Stimulated activated naive CD8-positive, alpha-beta T cell treated with anti-CD3 and anti-CD28 coated beads, Interleukin-15, amount 100 ng/mL, for 72 hours (primary cell): Measurements from ENCODE around the gene MANSC1.
A peak's percentile ranks its signal among the peaks of the same experiment; 100 is the strongest.

ENCODE experiments used
- ATAC-seq: fragments of 150-1000 bp; cut with Tn5 transposase; 2 replicates; pipeline ENCODE4 v1.10.0; 2021; ENCODE audit warnings: mild to moderate bottlenecking, moderate library complexity
- DNase-seq, 2 donors: peaks; one replicate each; pipeline ENCODE4 v3.0.0; 2021 to 2022
- H3K27ac Mint-ChIP-seq, 2 donors: one replicate each; pipeline ENCODE4 v1.8.0; 2022; ENCODE audit warnings: mild to moderate bottlenecking in 2 of 2, mixed read lengths in 2 of 2, moderate library complexity in 2 of 2
- H3K27me3 Mint-ChIP-seq: one replicate; pipeline ENCODE4 v1.8.0; 2022; ENCODE audit warnings: mixed read lengths
- H3K4me1 Mint-ChIP-seq: one replicate; pipeline ENCODE4 v1.8.0; 2022; ENCODE audit warnings: mild to moderate bottlenecking, mixed read lengths
- H3K4me3 Mint-ChIP-seq, 2 donors: one replicate each; pipeline ENCODE4 v1.8.0; 2022; ENCODE audit warnings: mild to moderate bottlenecking in 2 of 2, mixed read lengths in 2 of 2, moderate library complexity in 1 of 2
- H3K9me3 Mint-ChIP-seq, 2 donors: one replicate each; pipeline ENCODE4 v1.8.0; 2022; ENCODE audit warnings: mixed read lengths in 2 of 2

Gene MANSC1

GRCh38 chr12:12349711-12350665 lies at the start of gene MANSC1:
TSS of gene MANSC1 (minus strand) at chr12:12350242. CDS start at chr12:12343314, 6,928 bp downstream.
- H3K27me3 Mint-ChIP-seq, result no peaks in the 10 kb centered on the region
- H3K27ac Mint-ChIP-seq, result peak within 1 kb of the TSS in 1 of 2 donors; percentile 12
- peak within 1 kb of the TSS; percentile 70 to 72 for H3K4me3 Mint-ChIP-seq
- DNase-seq, result peak; percentile 42 to 49
- H3K9me3 Mint-ChIP-seq, result peaks cover 0 to 6% of the 10 kb centered on the region in 2 donors
- H3K4me1 Mint-ChIP-seq, result peaks cover 16% of the 10 kb centered on the region
- peak; percentile 90 for ATAC-seq

- ATAC-seq (no peak), DNase-seq (no peak)
- Mint-ChIP-seq H3K27me3 (no peaks in the 10 kb centered on the region), H3K9me3 (peaks cover 6 to 13% of the 10 kb centered on the region in 2 donors), H3K4me1 (peaks cover 31% of the 10 kb centered on the region), H3K4me3 (no peak overlapping the region), H3K27ac (peak overlapping the region in 1 of 2 donors; percentile 20)
These were observed 49.1 kb upstream of the MANSC1 start for GRCh38 chr12:12399161-12399560.

GRCh38 chr12:12398026-12398859 lies 48.2 kb upstream of the MANSC1 start:
- peaks cover 22% of the 10 kb centered on the region for H3K4me1 Mint-ChIP-seq
- H3K27me3 Mint-ChIP-seq, result no peaks in the 10 kb centered on the region
- H3K27ac Mint-ChIP-seq, result peak overlapping the region in 1 of 2 donors; percentile 77
- ATAC-seq (no peak), DNase-seq (no peak)
- no peak overlapping the region for H3K4me3 Mint-ChIP-seq
- H3K9me3 Mint-ChIP-seq, result peaks cover 6 to 13% of the 10 kb centered on the region in 2 donors

GRCh38 chr12:12397184-12397583 lies 47.1 kb upstream of the MANSC1 start:
- no peak for ATAC-seq
- DNase-seq, result no peak
- H3K9me3 Mint-ChIP-seq, result peaks cover 6 to 13% of the 10 kb centered on the region in 2 donors
- H3K27me3 Mint-ChIP-seq, result no peaks in the 10 kb centered on the region
- no peak overlapping the region for H3K4me3 Mint-ChIP-seq
- peaks cover 15% of the 10 kb centered on the region for H3K4me1 Mint-ChIP-seq
- H3K27ac Mint-ChIP-seq, result no peak overlapping the region

GRCh38 chr12:12396694-12397093 lies 46.7 kb upstream of the MANSC1 start:
- DNase-seq, result no peak
- Mint-ChIP-seq H3K4me3 (no peak overlapping the region), H3K4me1 (peaks cover 15% of the 10 kb centered on the region), H3K27ac (no peak overlapping the region), H3K9me3 (peaks cover 6 to 13% of the 10 kb centered on the region in 2 donors), H3K27me3 (no peaks in the 10 kb centered on the region)
- no peak for ATAC-seq

- H3K4me3 Mint-ChIP-seq, result no peak overlapping the region
- no peak for ATAC-seq
- H3K27ac Mint-ChIP-seq, result no peak overlapping the region
- H3K4me1 Mint-ChIP-seq, result peaks cover 8% of the 10 kb centered on the region
- no peaks in the 10 kb centered on the region for H3K27me3 Mint-ChIP-seq
- no peak for DNase-seq
- peaks cover 0 to 5% of the 10 kb centered on the region in 2 donors for H3K9me3 Mint-ChIP-seq
These were observed 43.1 kb upstream of the MANSC1 start for GRCh38 chr12:12393171-12393570.

- Mint-ChIP-seq H3K4me1 (peaks cover 10% of the 10 kb centered on the region), H3K4me3 (no peak overlapping the region), H3K9me3 (peaks cover 0 to 5% of the 10 kb centered on the region in 2 donors), H3K27ac (no peak overlapping the region), H3K27me3 (no peaks in the 10 kb centered on the region)
- no peak for DNase-seq
- no peak for ATAC-seq
These were observed 42.4 kb upstream of the MANSC1 start for GRCh38 chr12:12392413-12392812.

GRCh38 chr12:12387501-12387900 lies 37.5 kb upstream of the MANSC1 start:
- Mint-ChIP-seq H3K27ac (no peak overlapping the region), H3K27me3 (no peaks in the 10 kb centered on the region), H3K9me3 (no peaks in the 10 kb centered on the region), H3K4me1 (peaks cover 27% of the 10 kb centered on the region), H3K4me3 (no peak overlapping the region)
- DNase-seq, result no peak
- ATAC-seq, result no peak

GRCh38 chr12:12384571-12385340 lies 34.7 kb upstream of the MANSC1 start:
- Mint-ChIP-seq H3K27me3 (no peaks in the 10 kb centered on the region), H3K4me3 (peak overlapping the region; percentile 45 to 68), H3K9me3 (peaks cover 0 to 11% of the 10 kb centered on the region in 2 donors), H3K4me1 (peaks cover 37% of the 10 kb centered on the region), H3K27ac (peak overlapping the region; percentile 48 to 77)
- peak; percentile 97 for ATAC-seq
- peak; percentile 15 to 76 for DNase-seq

- no peak for DNase-seq
- H3K27me3 Mint-ChIP-seq, result no peaks in the 10 kb centered on the region
- H3K27ac Mint-ChIP-seq, result no peak overlapping the region
- ATAC-seq, result no peak
- H3K9me3 Mint-ChIP-seq, result peaks cover 0 to 11% of the 10 kb centered on the region in 2 donors
- H3K4me3 Mint-ChIP-seq, result no peak overlapping the region
- H3K4me1 Mint-ChIP-seq, result peaks cover 38% of the 10 kb centered on the region
These were observed 31.9 kb upstream of the MANSC1 start for GRCh38 chr12:12381982-12382381.

GRCh38 chr12:12380949-12381593 lies 31.0 kb upstream of the MANSC1 start:
- H3K4me1 Mint-ChIP-seq, result peaks cover 38% of the 10 kb centered on the region
- no peaks in the 10 kb centered on the region for H3K27me3 Mint-ChIP-seq
- H3K9me3 Mint-ChIP-seq, result peaks cover 0 to 11% of the 10 kb centered on the region in 2 donors
- no peak for ATAC-seq
- H3K27ac Mint-ChIP-seq, result peak overlapping the region in 1 of 2 donors; percentile 61
- H3K4me3 Mint-ChIP-seq, result no peak overlapping the region
- DNase-seq, result no peak

- H3K4me3 Mint-ChIP-seq, result peak overlapping the region in 1 of 2 donors; percentile 56
- DNase-seq, result peak in 1 of 2 donors; percentile 59
These were observed 30.0 kb upstream of the MANSC1 start for GRCh38 chr12:12379831-12380730.

GRCh38 chr12:12378616-12379015 lies 28.6 kb upstream of the MANSC1 start:
- H3K4me1 Mint-ChIP-seq, result peaks cover 23% of the 10 kb centered on the region
- H3K4me3 Mint-ChIP-seq, result no peak overlapping the region
- DNase-seq (no peak), ATAC-seq (no peak)
- no peak overlapping the region for H3K27ac Mint-ChIP-seq
- no peaks in the 10 kb centered on the region for H3K27me3 Mint-ChIP-seq
- H3K9me3 Mint-ChIP-seq, result peaks cover 0 to 11% of the 10 kb centered on the region in 2 donors

More at GRCh38 chr12:12379831-12380730, 30.0 kb upstream of the MANSC1 start:
- Mint-ChIP-seq H3K27ac (peak overlapping the region; percentile 63 to 96), H3K4me1 (peaks cover 33% of the 10 kb centered on the region), H3K27me3 (no peaks in the 10 kb centered on the region), H3K9me3 (peaks cover 0 to 11% of the 10 kb centered on the region in 2 donors)
- ATAC-seq, result peak; percentile 92
